GM12892 (cell line): ENCODE results near the gene MMAA.

Source experiments
- POLR2A ChIP-seq: IDR thresholded peaks from 2 replicates; pipeline ENCODE4 v1.6.1; 2011; ENCODE audit warnings: low read depth, low read length, control low read depth
- POLR2AphosphoS5 ChIP-seq: IDR thresholded peaks from 2 replicates; pipeline ENCODE4 v1.6.1; 2011; ENCODE audit warnings: low read depth, low read length, control low read depth

GRCh38 chr4:145644699-145645098 lies 25.5 kb downstream of the MMAA start:
- TF ChIP-seq POLR2AphosphoS5 (no peak), POLR2A (no peak)
